HG03039 (cell line): ENCODE data around the gene PANX3.
"Not testable (repeated sequence)": the region's sequence is repeated elsewhere in the genome, so short reads cannot be mapped to it uniquely, and the experiment has no call there.

ENCODE experiments used
- ATAC-seq: cut with Tn5 transposase; IDR thresholded peaks from one replicate; pipeline ENCODE4 v1.9.1; 2021; ENCODE audit warnings: mild to moderate bottlenecking, moderate library complexity; ENCODE audit not compliant: unreplicated experiment

Gene PANX3, protein sequence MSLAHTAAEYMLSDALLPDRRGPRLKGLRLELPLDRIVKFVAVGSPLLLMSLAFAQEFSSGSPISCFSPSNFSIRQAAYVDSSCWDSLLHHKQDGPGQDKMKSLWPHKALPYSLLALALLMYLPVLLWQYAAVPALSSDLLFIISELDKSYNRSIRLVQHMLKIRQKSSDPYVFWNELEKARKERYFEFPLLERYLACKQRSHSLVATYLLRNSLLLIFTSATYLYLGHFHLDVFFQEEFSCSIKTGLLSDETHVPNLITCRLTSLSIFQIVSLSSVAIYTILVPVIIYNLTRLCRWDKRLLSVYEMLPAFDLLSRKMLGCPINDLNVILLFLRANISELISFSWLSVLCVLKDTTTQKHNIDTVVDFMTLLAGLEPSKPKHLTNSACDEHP

DNA sequence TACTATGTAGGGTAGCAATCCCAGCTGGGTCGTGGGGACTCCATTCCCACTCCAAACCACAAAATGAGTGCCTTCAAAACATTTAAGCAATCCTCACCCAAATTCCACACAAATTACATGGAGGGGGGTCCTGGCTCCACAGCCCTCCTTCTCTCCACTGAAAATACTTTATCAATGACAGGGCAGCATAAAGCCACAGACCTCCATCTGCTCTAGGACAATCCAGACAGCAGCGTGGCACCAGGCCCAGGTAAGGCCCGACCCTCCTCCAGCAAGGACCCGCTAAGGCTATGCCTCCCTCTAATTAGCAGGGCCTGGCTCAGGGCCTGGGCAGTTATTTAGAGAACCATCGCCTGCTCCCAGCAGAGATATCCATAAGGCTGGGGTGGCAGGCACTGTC lies at the start of gene PANX3:
TSS of gene PANX3 (plus strand) at position 365 of the 400 bp plus-strand sequence. CDS start 129 bp downstream, outside the sequence.
- no peak for ATAC-seq

- ATAC-seq = no peak
Measured at GRCh38 chr11:124569697-124570096, 41.5 kb upstream of the PANX3 start, which contains the start of gene OR8A1. TSS of gene OR8A1 (plus strand) at chr11:124569997. CDS start at chr11:124570120, 123 bp downstream.

GRCh38 chr11:124570160-124570559 lies 41.1 kb upstream of the PANX3 start:
- no peak for ATAC-seq

DNA sequence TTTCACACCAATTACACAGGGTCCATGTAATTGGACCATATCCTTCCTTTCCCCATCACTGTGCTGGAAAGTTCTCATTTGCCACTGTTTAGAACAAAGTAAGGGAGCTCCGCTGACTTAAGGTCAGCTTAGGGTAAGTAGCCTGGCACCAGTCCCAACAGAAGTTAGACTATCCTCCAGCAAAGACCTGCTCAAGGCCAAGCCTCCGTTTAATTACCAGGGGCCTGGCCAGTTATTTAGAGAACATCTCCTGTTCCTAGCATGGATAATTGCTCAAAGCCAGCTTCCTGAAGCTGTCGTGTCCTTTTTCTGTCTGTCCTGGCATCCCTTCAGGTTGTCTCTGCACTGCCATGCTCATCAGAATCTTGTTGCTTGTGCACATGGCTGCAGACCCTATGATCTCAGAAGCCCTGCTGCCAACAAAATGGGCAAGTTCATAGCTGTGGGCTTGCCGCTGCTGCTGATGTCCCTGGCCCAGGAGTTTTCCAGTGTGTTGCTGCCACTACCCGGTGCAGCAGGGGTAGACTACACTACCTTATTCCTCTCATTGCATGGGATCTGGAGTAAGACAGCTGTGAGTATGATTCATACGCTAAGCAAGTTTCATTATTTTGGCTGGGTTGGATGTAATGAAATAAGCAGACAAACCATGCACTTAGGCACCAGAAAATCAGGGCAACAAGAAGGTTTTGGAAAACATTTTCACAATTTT lies 33.4 kb upstream of the PANX3 start:
- ATAC-seq = no peak

DNA sequence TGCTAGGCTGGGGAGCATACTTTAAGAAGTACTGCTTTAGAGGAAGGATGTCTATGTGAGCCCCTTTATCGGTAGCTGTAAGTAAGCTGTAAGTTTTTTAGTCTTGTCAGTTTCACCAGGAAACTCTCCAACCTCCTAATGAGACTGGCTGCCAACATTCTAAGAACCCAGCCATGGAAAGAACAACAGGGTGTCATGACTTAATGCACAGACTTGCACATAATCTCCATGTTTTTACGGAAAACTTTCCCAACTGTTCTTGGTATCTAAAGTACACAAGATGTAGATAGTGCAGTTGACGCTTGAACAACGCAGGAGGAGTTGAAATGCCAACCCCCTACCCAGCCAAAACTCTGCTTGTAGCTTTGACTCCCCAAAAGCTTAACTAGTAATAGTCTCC lies 32.5 kb upstream of the PANX3 start:
- ATAC-seq = no peak

DNA sequence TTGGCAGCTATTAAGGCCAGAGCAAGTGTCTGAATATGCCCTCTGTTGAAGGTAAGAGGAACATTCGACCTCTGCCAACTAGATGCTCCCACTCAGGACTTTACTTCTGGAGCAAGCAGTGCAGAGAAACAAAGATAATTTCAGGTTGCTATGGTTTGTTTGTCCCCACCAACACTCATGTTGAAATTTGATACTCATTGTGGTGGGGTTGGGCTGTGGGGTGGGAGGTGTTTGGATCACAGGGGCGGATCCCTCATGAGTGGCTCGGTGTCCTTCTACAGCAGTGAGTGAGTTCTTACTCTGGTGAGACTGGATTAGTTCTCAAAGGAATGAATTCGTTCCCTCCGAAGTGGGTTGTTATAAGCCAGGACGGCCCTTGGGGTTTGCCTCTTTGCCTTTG lies 29.4 kb upstream of the PANX3 start:
- no peak for ATAC-seq

DNA sequence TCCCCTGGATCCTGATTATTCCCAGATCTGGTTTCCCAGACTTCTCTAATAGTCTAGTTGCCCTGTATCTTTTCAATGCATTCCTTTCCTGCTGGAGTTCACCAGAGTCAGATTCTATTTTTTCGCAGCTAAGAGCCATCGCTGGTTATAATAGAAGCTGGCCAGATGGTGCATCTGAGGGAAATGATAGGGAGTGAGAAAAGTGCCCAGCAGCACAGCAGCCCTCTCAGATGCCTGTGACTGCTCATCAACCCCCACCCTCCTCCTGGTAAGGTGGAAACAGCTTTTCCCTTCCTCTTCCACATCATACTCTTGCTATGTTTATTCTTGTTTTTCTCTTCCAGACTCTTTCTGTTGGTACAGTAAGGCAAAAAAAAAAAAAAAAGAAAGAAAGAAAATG lies 28.7 kb upstream of the PANX3 start:
- ATAC-seq = no peak

DNA sequence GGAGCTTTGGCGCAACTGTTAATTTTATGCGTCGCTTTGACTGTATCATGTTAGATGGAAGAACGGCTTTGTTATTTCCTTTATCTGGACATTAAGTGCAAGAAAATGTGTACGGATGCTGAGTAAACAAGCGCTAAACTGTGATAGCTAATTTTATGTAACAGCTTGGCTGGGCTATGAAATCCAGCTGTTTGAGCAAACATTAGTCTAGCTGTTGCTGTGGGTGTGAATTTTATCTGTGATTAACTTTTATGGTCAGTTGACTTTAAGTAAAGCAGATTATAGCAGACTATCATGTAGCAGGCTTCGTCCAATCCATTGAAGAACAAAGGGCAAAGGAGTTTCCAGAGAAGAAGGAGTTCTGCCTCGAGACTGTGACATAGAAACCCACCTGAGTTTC lies 27.4 kb upstream of the PANX3 start:
- ATAC-seq = no peak

GRCh38 chr11:124584681-124585372 lies 26.4 kb upstream of the PANX3 start:
- ATAC-seq = no peak

- ATAC-seq = no peak
Measured at GRCh38 chr11:124586238-124586860, 24.9 kb upstream of the PANX3 start.

- ATAC-seq = no peak
Measured at GRCh38 chr11:124591430-124591829, 19.8 kb upstream of the PANX3 start.

GRCh38 chr11:124592627-124593026 lies 18.6 kb upstream of the PANX3 start:
- ATAC-seq = no peak

- ATAC-seq = no peak
Measured at GRCh38 chr11:124595302-124595701, 15.9 kb upstream of the PANX3 start.

DNA sequence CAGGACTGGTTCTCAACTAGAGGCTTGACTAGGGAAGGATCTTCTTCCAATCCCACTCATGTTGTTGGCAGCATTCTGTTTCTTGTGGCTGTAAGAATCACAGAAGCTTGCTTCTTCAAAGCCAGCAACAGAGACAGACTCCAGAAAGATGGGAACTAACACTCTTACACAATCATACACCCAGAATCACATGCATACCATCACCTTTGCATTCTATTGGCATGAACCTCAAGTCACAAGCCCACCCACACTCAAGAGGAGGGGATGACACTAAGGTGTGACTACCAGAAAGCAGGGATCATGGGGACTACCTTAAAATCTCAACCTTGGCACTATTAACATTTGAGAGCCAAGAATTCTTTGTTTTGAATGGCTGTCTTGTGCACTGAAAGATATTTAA lies 13.6 kb upstream of the PANX3 start:
- no peak for ATAC-seq

DNA sequence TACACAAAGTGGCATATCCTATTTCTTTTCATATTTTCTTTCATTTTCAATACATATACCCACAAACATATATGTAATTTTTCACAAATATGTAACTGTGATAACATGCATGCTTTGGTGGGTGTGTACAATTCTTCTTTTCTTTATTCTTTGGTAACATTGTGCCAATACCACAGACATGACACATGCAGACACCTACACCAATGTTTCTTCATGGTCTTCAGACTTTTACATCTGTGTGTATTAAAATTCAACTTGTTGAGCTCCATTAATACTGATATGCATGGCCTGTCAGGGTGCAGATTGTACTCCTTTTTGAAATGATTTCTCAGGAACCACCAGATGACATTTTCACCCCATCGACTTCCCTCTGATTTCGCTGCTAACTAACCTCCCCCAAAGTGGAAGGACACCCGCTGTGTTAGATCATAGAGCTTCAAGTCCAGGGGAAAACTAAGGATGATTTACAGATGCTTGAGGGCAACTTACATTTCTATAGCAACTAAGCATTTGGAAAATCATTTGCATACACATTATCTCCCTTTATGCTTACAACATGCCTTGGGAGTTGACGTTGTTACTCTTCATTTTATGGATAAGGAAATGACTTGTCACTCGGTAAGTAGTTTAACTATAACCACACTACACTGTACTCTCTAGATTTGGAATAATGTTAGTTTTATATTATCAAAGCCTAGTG lies 10.5 kb upstream of the PANX3 start:
- no peak for ATAC-seq

GRCh38 chr11:124602193-124602592 lies 9.0 kb upstream of the PANX3 start:
- ATAC-seq = no peak

- not testable (repeated sequence) for ATAC-seq
Measured at GRCh38 chr11:124602723-124603122, 8.5 kb upstream of the PANX3 start.

GRCh38 chr11:124605719-124606118 lies 5.5 kb upstream of the PANX3 start:
- no peak for ATAC-seq

- no peak for ATAC-seq
Measured at GRCh38 chr11:124608147-124608546, 3.1 kb upstream of the PANX3 start.

DNA sequence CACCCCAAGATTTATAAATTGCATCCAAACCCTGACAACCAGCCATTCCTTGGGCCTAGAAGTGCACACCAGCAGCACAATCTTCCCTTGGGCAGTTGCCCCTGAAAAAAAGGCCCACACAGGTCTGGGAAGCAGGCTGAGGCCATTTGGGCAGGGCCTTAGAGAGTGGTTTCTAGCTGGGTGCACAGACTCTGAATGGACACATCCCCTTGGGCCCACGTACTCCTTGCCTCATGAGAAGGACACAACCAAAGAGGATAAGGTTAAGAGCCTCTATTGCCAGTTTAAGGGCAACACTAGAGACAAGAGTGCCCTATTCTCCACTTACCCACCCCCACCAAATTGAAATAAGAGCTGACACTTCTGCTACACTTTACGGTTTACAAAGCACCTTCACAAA lies 933 bp upstream of the PANX3 start:
- no peak for ATAC-seq

GRCh38 chr11:124612045-124612444 lies 817 bp downstream of the PANX3 start:
- no peak for ATAC-seq
